Esophagus (tissue), 2 donors: ENCODE measurements around the gene RAB7B. TPM values are rescaled to one million over a fixed set of nuclear protein-coding genes. Genes with fewer than 3 reads are reported as not detected.

Source experiments
- H3K27ac ChIP-seq, 2 donors: one replicate each; pipeline ENCODE4 v1.5.1; 2013; ENCODE audit warnings: low read depth in 2 of 2, mild to moderate bottlenecking in 2 of 2, inconsistent platforms in 1 of 2, low read length in 1 of 2, moderate library complexity in 1 of 2
- H3K27me3 ChIP-seq, 2 donors: one replicate each; pipeline ENCODE4 v1.6.1; 2013; ENCODE audit warnings: low read length in 2 of 2, control low read depth in 1 of 2, mild to moderate bottlenecking in 1 of 2; ENCODE audit not compliant: insufficient read depth in 2 of 2, control insufficient read depth in 1 of 2
- H3K36me3 ChIP-seq, 2 donors: one replicate each; pipeline ENCODE4 v1.6.1; 2013; ENCODE audit warnings: low read length in 1 of 2; ENCODE audit not compliant: control insufficient read depth in 2 of 2, insufficient read depth in 2 of 2
- H3K4me1 ChIP-seq, 2 donors: one replicate each; pipeline ENCODE4 v1.6.1; 2013; ENCODE audit warnings: low read length in 1 of 2; ENCODE audit not compliant: control insufficient read depth in 2 of 2, insufficient read depth in 2 of 2
- H3K4me3 ChIP-seq, 2 donors: one replicate each; pipeline ENCODE4 v1.5.1; 2013; ENCODE audit warnings: low read length in 2 of 2, mild to moderate bottlenecking in 2 of 2, low read depth in 1 of 2, moderate library complexity in 1 of 2
- H3K9me3 ChIP-seq, 2 donors: one replicate each; pipeline ENCODE4 v1.6.1; 2013; ENCODE audit warnings: mild to moderate bottlenecking in 2 of 2, low read depth in 1 of 2, low read length in 1 of 2, moderate library complexity in 1 of 2; ENCODE audit not compliant: control insufficient read depth in 2 of 2, insufficient read depth in 1 of 2
- WGBS, 2 donors: extraction: QIAGEN DNeasy Blood & Tissue Kit; methylation state at CpG; one replicate each; pipeline ENCODE4 v1.1.7; 2013; 5-methylcytosine and 5-hydroxymethylcytosine counted together
- polyA plus RNA-seq, 2 donors: library from polyadenylated mRNA; stranded (reverse); fragments of 200-250 nt; gene quantifications; one replicate each; pipeline ENCODE4 v1.2.3, GENCODE V29; 2013
- donor health status: healthy with polysubstance abuse.
- donor health status: Bipolar disorder and iron deficiency.

Gene RAB7B
- polyA plus RNA-seq, 2 donors = 14.1 to 19.4 TPM

DNA sequence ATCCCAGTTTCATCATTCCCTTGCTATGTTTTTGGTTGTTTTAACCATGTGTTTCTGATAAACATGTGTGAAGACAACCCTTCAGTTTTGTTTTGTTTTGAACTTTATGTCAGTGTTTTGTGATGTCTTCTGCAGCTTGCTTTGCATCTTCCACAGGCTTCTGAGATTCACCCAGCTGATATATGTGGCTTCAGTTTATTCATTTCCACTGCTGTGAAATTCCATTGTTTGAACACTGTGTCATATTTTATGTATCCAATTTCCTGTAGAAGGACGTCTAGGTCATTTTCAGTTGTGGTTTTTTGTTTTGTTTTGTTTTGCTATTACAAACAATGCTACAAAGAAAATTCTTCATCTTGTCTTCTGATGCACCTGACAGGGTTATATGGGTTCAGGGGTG is 32.7 kb downstream of the RAB7B start:
- 27 to 35% methylated on average over 1 of the region's 1 CpG for WGBS, 2 donors
- Histone ChIP-seq H3K36me3 (no peaks in the 10 kb centered on the region), H3K9me3 (peaks cover 0 to 17% of the 10 kb centered on the region in 2 donors), H3K4me3 (no peak overlapping the region), H3K27me3 (no peaks in the 10 kb centered on the region), H3K27ac (no peak overlapping the region), H3K4me1 (peaks cover 0 to 12% of the 10 kb centered on the region in 2 donors)

DNA sequence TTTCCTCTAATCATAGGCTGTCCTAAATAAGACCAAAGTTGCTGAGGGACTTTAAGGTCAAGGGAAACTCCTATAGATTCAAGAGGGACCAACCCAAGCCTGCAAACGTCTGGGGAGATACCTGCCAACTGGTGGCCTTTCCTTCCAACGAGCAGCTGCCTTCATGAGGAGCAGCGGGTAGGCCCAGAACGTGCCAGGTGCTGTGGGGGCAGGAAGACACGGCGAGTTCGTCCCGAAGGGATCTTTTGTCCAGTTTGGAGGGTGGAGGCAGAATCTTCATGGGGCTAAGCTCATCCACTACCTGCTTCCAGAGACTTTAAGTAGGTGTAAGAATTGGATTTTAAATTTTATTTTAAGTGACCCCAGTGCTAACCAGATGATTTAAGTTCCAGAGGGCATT is 34.0 kb downstream of the RAB7B start:
- Histone ChIP-seq H3K27me3 (no peaks in the 10 kb centered on the region), H3K36me3 (no peaks in the 10 kb centered on the region), H3K4me3 (no peak overlapping the region), H3K4me1 (peaks cover 0 to 6% of the 10 kb centered on the region in 2 donors), H3K9me3 (peaks cover 0 to 10% of the 10 kb centered on the region in 2 donors), H3K27ac (no peak overlapping the region)
- WGBS, 2 donors = 80 to 91% methylated on average over 8 of the region's 8 CpGs

DNA sequence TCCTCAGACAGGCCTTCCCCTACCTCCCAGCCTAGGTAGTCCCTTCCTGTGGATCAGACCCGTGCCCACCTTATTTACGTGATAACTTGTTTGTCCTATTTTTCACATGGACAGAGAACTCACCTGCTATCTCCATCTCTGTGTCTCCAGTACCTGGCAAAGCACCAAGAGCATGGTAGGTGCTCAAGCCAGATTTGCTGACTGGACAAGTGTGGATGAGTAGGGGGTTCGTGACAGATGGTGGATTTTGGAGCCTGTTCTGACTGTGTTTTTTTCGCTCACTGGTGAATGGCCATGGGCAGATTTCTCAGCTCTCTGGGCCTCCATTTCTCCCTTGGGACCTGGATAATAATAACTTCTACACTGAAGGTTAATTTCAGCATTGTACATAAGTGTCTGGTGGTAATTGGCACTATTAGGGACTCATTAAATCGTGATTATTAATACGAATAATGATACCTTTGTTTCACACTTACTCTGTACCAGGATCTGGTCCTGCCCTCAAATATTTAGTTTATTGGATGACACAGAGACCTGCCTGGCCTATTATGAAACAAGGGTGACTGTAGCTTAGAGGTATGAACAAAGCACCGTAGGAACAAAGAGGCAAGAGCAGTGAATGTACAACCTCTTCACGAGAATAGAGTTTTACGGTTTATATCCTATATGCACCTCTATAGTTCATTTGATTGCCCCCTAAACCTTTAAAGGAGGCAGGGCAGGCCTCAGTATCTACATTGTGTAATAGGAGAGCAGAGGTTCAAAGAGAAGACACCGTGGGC is 35.5 kb downstream of the RAB7B start:
- H3K27ac ChIP-seq = no peak overlapping the region
- no peak overlapping the region for H3K4me3 ChIP-seq
- WGBS, 2 donors = 76 to 80% methylated on average over 10 of the region's 10 CpGs
- H3K4me1 ChIP-seq = peaks cover 0 to 2% of the 10 kb centered on the region in 2 donors
- peaks cover 0 to 3% of the 10 kb centered on the region in 2 donors for H3K9me3 ChIP-seq
- H3K27me3 ChIP-seq = no peaks in the 10 kb centered on the region
- no peaks in the 10 kb centered on the region for H3K36me3 ChIP-seq

DNA sequence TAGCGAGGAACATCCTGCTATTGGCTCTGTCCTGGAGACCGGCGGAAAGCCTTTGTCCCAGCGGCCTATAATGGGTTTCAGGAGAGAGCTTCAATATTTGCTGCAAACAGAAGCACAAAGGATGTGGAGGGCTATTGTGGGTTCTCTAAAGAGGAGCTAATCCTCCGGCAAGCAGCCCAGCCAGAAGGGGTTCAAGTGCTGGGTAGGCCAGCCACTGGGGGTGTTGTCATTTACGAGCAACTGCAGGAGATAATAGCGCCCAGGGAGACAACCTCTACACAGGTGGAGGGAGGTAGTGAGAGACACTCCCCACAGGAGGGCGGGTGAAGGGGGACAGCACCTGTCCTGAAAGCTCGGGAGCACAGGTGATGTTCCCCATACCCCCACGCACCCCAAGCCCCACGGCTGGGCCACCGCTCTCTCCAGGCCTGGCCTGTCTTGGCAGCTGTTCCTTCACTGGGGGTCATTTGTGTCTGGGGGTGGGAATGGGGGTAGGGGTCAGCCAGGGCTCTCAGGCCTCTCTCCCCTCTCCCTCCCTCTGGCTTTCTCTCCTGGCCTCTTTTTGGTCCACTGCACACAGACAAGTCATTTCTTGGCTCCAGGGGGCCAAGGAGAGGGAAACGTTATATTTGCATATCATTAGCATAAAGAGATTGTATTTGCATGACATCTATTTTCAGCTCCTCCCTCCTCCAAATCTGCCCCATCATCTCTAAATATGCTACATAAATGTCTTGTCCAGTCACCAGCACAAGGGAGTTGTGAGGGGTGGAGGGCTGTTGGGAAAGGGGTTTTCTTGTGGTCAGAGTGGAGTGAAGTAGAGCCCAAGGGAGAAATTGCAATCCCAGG is 37.9 kb downstream of the RAB7B start:
- Histone ChIP-seq H3K36me3 (no peaks in the 10 kb centered on the region), H3K27me3 (no peaks in the 10 kb centered on the region), H3K9me3 (no peaks in the 10 kb centered on the region), H3K4me1 (peaks cover 0 to 3% of the 10 kb centered on the region in 2 donors), H3K27ac (no peak overlapping the region), H3K4me3 (no peak overlapping the region)
- 86 to 88% methylated on average over 13 of the region's 13 CpGs for WGBS, 2 donors

DNA sequence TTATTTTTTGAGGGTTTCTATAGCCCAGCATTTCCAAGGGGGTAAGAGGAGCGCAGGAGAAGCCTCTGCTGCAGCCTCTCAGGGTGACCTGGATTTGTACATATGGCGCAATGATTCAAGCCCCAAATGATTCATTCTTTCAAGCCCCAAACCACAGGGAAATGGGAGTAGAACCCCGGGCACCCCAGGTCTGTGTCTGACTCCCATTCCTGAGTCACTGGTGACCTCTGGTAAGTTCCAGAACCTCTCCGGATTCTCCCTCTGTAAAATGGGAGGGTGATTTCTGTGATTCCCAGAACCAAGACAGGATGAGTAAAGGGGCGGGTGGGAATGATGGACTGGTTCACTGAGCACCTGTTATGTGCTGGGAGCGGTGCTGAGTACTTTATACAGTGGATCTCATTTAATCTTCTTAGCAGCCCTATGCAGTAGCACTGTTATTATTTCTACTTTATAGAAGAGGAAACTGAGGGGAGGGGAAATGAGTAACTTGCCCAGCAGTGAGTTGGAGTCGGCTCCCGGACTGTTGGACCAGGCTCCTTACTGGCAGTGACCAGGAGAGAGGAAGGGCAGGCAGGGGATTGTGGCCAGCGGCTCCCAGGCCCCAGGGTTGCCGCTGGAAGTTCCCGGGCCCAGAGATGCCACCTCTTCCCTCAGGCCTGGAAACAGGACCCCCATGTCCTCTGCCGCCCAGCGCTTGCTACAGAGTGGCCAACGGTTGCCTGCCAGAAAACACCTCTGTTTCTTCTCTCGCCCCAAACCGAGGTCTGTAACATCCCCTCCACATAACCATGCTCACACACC is 39.6 kb downstream of the RAB7B start:
- Histone ChIP-seq H3K4me3 (no peak overlapping the region), H3K27me3 (no peaks in the 10 kb centered on the region)
- 82 to 87% methylated on average over 16 of the region's 16 CpGs for WGBS, 2 donors

DNA sequence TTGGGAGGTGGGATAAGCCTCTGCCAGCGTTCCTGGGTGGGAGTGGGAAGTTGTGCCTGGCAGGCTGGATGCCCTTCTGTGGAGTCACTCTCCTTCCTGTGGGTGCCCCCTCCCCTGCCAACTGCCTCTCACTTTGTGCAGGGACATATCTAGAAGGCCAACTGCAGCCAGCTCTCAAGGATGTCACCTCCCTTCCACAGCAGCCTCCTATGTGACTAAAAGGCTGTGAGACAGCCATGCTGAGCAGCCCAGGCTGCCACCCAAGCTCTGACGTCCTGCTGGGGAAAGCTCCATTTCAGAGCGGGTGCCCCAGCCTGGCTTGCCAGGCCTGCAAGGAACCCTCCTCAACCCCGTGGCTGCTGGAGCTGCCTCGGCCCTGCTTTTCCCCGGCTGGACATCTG is 40.4 kb downstream of the RAB7B start:
- H3K36me3 ChIP-seq = no peaks in the 10 kb centered on the region
- 77 to 80% methylated on average over 6 of the region's 6 CpGs for WGBS, 2 donors
- no peaks in the 10 kb centered on the region for H3K27me3 ChIP-seq
- no peak overlapping the region for H3K27ac ChIP-seq
- H3K4me1 ChIP-seq = peaks cover 0 to 3% of the 10 kb centered on the region in 2 donors
- H3K4me3 ChIP-seq = no peak overlapping the region
- no peaks in the 10 kb centered on the region for H3K9me3 ChIP-seq

More for the DNA sequence above, 39.6 kb downstream of the RAB7B start:
- H3K4me1 ChIP-seq = peaks cover 0 to 3% of the 10 kb centered on the region in 2 donors
- no peak overlapping the region for H3K27ac ChIP-seq
- H3K36me3 ChIP-seq = no peaks in the 10 kb centered on the region
- H3K9me3 ChIP-seq = no peaks in the 10 kb centered on the region

DNA sequence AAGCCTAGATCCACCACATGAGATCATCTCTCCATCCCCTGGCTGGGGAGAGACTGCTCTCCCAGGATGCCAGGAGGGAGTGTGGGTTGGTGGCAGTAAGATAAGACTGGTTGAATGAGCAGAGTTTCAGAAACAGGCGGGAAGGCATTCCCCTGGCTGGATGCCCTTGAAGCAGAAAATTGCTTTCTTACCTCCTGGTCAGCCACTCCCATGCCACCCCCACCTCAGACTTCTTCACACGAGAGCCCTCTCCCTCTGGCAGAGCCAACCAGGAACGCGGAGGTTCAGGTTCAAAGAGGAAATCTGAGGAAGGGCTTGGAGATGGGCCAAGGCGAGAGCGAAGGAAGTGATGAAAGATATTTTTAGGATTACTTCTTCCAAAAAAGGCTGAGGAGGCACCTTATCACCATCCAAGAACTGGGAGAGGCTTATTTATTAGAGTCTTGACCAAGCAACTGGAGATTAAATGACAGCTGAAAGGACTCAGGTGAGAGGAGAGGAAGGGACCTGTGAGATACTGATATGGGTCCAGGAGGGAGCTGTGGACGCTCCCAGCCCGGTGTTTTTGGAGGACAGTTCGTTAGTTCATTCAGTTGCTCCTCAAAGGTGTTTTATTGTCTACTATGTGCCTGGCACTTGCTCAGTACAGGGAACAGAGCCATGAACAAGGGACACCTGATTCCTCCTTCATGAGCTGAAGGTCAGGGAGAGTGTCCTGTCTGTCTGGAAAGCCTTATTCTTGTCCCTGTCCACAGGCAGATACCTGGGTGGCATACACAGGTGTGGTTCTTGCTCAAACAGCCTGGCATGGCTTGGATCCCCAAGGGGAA is 41.0 kb downstream of the RAB7B start:
- H3K4me1 ChIP-seq = peaks cover 0 to 3% of the 10 kb centered on the region in 2 donors
- no peak overlapping the region for H3K4me3 ChIP-seq
- WGBS, 2 donors = 53% methylated on average over 9 of the region's 9 CpGs
- no peaks in the 10 kb centered on the region for H3K27me3 ChIP-seq
- no peaks in the 10 kb centered on the region for H3K9me3 ChIP-seq
- H3K36me3 ChIP-seq = no peaks in the 10 kb centered on the region
- no peak overlapping the region for H3K27ac ChIP-seq

DNA sequence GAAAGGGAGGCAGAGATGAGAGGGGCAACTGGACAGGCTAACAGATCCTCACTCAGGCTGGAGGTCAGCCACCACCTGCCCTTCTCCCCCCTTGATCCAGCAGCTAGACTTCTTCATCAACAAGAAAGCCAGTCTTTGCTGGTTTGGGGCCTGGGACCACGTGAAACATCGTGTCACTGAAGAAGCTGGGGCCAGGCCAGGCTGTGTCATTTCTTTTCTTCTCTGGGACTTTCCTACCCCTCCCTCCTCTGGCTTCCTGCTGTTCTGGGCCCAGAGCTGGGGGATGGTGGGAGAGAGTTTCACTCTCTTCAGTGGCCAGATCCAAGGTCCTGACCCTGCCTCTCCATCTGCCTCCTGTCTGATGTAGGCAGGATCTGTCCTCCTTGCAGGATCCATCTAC is 41.8 kb downstream of the RAB7B start:
- Histone ChIP-seq H3K9me3 (no peaks in the 10 kb centered on the region), H3K27me3 (no peaks in the 10 kb centered on the region), H3K4me1 (peaks cover 0 to 3% of the 10 kb centered on the region in 2 donors), H3K27ac (no peak overlapping the region), H3K36me3 (no peaks in the 10 kb centered on the region), H3K4me3 (no peak overlapping the region)
- 28 to 38% methylated on average over 2 of the region's 2 CpGs for WGBS, 2 donors
